ENCODE measurements around the gene CSF2.

Gene CSF2

GRCh38 chr5:132082329-132083023 lies 8.9 kb downstream of the CSF2 start:
- TF ChIP-seq ZNF274 (IDR thresholded peaks at IDR 0.05; ENCODE audit: low read depth, low read length), result no peak

GRCh38 chr5:132083071-132083678 lies 9.6 kb downstream of the CSF2 start:
- no peak overlapping the region for H3K4me3 ChIP-seq (ENCODE audit: low read length)
- no peak for TF ChIP-seq ZNF274 (IDR thresholded peaks at IDR 0.05; ENCODE audit: low read depth, low read length)

More at GRCh38 chr5:132082329-132083023, 8.9 kb downstream of the CSF2 start:
- no peak overlapping the region for H3K4me3 ChIP-seq (ENCODE audit: low read length)

DNA sequence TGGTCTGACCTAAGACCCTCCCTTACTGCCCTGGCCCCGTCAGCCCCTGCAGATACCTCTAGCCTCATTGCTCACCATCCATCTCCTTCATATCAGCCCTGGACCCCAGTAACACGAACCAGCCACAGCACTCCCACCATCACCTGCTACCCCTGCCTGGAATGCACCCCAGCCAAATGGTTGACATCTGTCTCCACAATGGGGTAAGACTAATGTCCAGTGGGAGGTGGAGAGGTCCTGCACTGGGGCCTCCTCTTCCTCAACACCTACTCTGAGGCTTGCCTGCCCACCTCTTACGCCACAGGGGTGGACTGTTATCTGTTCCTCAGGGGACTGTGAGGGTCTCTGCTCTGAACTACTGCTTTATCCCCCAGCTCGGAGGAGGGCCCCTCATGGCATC lies 12.1 kb downstream of the CSF2 start:
- H3K4me3 ChIP-seq (ENCODE audit: low read length), result no peak overlapping the region
- no peak for TF ChIP-seq ZNF274 (IDR thresholded peaks at IDR 0.05; ENCODE audit: low read depth, low read length)

DNA sequence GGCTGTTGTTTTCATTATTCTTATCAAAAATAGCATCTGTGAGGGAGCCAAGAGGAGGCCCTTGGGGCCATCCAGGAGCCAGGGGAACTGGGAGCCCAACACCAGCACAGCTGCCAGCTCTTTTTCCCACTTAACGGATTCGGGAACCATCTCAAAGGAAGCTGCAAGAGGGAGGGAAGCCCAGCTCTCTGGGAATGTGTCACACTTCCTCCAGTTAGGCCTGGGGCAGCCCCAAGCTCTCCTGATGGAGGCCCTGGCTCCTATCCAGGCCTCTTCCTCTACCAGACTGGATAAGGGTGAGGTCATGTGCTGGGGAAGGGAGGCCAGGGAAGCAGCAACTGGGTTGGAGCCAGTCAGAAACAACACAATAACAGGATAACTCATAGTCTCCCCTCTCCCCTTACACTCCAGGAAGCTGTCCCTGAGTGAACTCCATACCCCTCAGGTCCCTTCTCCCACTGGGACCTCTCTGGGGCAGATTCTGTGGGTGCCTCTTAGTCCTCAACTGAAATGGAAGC lies 12.7 kb downstream of the CSF2 start:
- no peak overlapping the region for H3K4me3 ChIP-seq (ENCODE audit: low read length)

GRCh38 chr5:132087176-132087575 lies 13.6 kb downstream of the CSF2 start:
- no peak for TF ChIP-seq ZNF274 (IDR thresholded peaks at IDR 0.05; ENCODE audit: low read depth, low read length)
- H3K4me3 ChIP-seq (ENCODE audit: low read length), result no peak overlapping the region

More for the DNA sequence above, 12.7 kb downstream of the CSF2 start:
- no peak for TF ChIP-seq ZNF274 (IDR thresholded peaks at IDR 0.05; ENCODE audit: low read depth, low read length)

DNA sequence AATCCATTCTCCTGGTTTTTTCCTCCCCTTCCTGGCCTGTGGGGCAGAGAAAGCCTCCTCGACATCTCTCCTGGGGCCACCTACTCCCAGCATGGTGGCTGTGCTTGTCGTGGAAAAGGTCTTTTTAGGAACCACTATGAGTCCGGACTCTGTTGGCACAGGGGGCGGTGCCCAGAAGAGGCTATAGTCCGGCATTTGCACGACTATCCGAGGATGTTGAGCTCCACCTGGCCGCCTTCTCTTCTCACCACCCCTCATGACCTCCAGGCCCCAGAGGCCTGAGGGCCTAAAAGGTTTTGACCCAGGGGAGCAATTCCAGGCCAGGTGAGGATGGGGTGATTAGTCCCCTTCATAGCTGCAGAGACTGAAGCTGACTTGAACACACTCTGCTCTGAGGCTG lies 14.1 kb downstream of the CSF2 start:
- TF ChIP-seq ZNF274 (IDR thresholded peaks at IDR 0.05; ENCODE audit: low read depth, low read length), result no peak
- H3K4me3 ChIP-seq (ENCODE audit: low read length), result no peak overlapping the region

- no peak for TF ChIP-seq ZNF274 (IDR thresholded peaks at IDR 0.05; ENCODE audit: low read depth, low read length)
- no peak overlapping the region for H3K4me3 ChIP-seq (ENCODE audit: low read length)
Observed at GRCh38 chr5:132089363-132089762, 15.8 kb downstream of the CSF2 start.

GRCh38 chr5:132090107-132090506 lies 16.5 kb downstream of the CSF2 start:
- TF ChIP-seq ZNF274 (IDR thresholded peaks at IDR 0.05; ENCODE audit: low read depth, low read length), result no peak
- no peak overlapping the region for H3K4me3 ChIP-seq (ENCODE audit: low read length)

DNA sequence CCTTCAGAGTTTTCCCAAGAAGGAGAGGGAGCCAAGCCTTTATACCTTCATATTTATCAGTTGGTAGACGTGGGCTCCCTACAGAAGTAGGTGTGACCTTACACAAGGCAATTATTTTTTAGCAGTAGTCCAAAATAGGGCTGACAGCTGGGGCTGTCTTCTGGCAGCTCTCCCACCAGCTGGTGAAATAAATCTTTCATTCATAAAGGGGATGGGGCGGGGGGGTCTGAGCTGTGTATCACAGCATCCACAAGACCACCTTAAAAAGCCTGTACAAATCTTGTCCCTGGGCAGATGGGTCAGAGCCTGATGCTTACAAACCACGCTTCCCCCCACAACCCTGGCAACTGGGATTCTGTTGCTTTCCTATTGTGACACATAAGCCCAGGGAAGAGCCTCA lies 19.7 kb downstream of the CSF2 start:
- no peak for TF ChIP-seq ZNF274 (IDR thresholded peaks at IDR 0.05; ENCODE audit: low read depth, low read length)
- no peak overlapping the region for H3K4me3 ChIP-seq (ENCODE audit: low read length)

DNA sequence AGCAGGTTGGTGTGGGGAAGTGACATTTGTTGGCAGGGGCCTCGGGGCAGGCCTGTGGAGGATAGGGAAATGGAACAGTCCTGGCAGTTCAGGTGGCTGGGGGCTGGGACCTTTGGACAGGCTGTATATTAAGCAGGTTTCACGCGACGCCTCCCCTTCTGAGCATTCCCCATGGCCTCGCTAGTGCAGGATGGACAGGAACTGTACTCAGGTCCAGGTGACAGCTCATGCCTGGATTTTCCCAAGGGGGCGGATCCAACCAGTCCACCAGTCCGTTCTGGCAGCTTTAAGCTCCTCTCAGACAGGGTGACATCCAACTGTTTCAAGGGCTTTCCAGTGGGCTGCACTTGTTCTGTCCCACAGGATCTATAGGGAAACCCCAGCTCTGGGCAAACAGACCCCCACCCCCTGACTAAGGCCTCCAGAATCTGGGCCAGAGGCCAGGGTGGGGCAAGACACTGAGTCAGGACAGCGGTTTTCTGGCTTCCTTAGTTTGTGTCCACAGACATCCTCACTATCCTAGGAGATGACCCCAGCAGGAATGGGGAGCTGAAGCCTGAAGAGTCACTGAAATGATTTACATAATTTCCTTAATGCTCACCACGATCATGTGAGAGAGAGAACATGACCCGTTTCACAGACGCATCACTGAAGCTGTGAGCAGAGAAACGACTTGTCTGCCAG lies 20.9 kb downstream of the CSF2 start:
- TF ChIP-seq ZNF274 (IDR thresholded peaks at IDR 0.05; ENCODE audit: low read depth, low read length), result no peak

GRCh38 chr5:132095077-132095410 lies 21.5 kb downstream of the CSF2 start:
- no peak for TF ChIP-seq ZNF274 (IDR thresholded peaks at IDR 0.05; ENCODE audit: low read depth, low read length)
- no peak overlapping the region for H3K4me3 ChIP-seq (ENCODE audit: low read length)

More for the DNA sequence above, 20.9 kb downstream of the CSF2 start:
- no peak overlapping the region for H3K4me3 ChIP-seq (ENCODE audit: low read length)

GRCh38 chr5:132095424-132095972 lies 21.9 kb downstream of the CSF2 start:
- no peak overlapping the region for H3K4me3 ChIP-seq (ENCODE audit: low read length)
- no peak for TF ChIP-seq ZNF274 (IDR thresholded peaks at IDR 0.05; ENCODE audit: low read depth, low read length)

- no peak overlapping the region for H3K4me3 ChIP-seq (ENCODE audit: low read length)
- no peak for TF ChIP-seq ZNF274 (IDR thresholded peaks at IDR 0.05; ENCODE audit: low read depth, low read length)
Observed at GRCh38 chr5:132096904-132097303, 23.3 kb downstream of the CSF2 start.

DNA sequence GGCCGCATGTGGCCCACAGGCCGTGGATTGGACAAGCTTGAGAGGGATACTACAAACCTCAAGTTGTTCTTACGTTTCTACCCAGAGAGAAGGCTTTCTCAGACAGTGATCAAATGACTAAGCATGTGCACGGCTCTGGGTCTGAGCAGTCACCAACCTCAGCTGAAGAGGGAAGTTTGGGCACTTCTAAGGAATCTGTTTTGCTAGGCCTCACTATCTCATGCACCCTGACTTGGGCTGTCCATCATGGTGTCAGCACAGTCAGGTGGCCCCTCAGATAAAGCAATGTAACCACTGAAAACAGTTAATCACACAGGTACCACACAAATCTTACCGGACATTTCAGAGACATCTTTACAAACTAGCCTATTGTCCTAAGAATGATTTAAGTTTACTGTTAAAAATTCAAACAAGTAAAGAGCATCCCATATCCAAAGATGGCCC lies 24.6 kb downstream of the CSF2 start:
- TF ChIP-seq ZNF274 (IDR thresholded peaks at IDR 0.05; ENCODE audit: low read depth, low read length), result no peak
- no peak overlapping the region for H3K4me3 ChIP-seq (ENCODE audit: low read length)

All from GM08714 (cell line).